ENCODE results near the gene B4GALT5.
"Not testable (repeated sequence)": the region's sequence is repeated elsewhere in the genome, so short reads cannot be mapped to it uniquely, and the experiment has no call there.

Gene B4GALT5

DNA sequence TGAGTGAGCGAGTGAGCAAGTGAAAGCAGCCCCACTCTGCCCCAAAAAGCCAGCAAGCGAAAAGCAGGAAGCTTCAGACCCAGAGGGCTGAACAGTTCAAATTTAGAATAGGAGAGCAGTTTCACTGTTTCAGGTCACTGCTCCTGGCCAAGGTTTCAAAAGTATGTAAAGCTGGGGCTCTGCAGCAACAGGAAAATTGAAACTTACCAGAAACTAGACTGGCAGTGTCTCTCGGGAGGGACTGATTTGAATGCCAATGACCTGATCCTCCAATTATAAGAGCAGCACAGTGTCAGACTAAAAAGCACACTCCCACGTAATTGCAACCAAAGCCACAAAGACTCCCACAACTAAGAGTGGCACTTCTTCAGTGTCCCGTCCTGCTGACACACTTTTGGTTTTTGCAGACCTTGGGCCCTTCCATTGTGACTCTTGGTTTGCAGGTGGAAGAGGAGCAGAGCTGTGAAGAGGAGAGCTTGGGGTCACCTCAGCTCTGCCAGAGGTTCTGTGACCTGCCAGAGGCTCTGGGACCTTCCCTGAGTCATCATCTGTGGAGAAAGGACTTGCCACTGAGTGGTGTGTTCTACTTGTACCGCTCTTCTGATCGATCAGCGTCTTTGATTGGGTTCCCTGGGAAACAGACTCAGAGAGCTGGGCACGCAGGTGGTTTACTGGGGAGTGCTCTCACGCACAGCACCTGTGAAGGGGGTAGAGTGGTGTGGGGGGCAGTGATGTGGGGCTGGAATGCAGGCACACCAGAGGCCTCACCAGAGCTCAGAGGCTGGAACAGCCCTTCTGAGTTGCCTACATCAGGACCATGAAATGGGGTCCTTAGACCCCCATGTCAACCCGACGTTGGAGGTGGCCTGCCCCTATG lies 93.1 kb downstream of the B4GALT5 start:
- no peak for DNase-seq

DNA sequence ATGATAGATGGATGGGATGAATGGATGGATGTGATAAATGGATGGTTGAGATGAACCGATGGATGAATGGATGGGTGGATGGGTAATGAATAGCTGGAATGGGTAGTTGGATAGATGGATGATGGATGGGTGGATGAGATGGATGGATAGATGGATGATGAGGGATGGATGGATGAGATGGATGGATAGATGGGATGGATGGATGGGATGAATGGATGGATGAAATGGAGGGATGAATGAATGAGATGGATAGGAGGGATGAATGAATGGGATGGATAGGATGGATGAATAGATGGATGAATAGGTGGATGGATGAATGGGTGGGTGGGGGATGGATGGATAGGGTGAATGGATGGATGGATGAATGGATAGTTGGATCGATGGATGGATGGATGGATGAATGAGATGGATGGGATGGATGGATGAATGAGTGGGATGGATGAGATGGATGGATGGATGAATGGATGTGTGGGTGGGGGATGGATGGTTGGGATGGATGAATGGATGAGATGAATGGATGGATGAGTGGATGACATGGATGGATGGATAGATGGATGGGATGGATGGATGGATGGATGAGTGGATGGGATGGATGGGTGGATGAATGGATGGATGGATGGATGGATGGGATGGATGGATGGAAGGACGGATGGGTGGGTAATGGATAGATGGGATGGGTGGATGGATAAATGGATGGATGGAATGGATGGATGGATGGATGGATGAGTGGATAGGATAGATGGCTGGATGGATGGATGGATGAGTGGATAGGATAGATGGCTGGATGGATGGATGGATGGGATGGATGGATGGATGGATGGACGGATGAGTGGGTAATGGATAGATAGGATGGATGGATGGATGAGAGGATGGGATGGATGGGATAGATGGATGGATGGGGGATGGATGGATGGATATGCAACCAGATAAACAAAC lies 94.3 kb downstream of the B4GALT5 start:
- DNase-seq, result no peak

DNA sequence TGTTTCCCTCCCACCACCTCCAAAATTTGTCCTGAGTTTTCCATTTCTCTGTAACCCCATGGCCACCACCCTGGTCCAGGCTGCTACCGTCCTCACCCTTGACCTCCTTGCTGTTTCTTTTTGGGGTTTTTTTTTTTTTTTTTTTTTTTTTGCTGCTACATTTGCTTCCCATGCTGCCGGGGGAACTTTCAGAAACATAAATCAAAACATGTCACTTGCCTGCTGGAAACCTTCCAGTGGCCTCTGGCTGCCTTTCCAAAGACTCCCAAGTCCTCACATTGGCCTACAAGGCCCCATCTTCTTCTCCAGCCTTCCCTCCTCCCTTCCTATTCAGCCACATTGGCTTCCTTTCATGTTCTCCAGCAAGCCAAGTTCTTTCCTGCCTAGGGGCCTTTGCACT lies 95.4 kb downstream of the B4GALT5 start:
- DNase-seq, result no peak

DNA sequence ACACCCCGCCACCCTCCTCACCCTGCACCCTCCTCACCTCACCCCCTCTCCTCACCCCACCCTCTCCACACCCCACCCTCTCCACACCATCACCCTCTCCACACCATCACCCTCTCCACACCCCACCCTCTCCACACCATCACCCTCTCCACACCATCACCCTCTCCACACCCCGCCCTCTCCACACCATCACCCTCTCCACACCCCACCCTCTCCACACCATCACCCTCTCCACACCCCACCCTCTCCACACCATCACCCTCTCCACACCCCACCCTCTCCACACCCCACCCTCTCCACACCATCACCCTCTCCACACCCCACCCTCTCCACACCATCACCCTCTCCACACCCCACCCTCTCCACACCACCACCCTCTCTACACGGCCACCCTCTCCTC lies 96.3 kb downstream of the B4GALT5 start:
- not testable (repeated sequence) for DNase-seq

DNA sequence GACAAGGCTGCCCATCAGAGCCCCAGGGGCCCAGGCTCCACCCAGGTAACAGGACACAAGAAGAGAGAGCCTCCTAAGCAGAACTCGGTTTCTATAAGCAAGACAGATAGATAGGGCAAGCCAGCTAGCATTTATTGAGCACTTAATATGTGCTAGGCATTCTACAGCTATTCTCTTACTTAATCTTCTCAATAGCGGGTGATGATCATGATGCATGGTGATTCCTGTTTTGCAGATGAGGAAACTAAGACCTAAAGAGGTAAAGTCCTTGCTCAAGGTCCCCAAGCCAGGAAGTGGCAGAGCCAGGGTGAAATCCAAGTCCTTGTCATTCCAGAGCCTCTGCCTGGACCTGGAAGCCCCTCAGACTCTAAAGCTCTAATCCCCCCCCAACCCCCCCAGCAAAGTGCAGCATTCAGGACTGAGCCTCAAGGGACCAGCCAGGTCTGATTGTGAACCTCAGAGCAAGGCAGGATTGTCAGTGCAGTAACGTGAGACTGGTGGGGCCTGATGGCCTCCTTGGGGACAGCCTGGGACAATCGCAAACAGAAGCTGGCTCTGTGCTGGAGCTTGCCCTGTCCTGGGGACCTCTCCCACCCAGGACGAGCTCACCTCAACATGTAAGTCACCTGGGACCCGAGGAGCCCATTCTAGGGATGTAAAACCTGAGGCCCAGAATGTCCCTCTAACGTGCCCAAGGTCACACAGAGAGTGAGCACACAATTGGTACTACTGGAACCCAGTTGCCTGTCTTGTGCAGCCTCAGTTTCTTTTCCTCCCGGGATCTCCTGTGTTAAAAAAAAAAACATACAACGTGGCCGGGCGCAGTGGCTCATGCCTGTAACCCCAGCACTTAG lies 97.3 kb downstream of the B4GALT5 start:
- no peak for DNase-seq

DNA sequence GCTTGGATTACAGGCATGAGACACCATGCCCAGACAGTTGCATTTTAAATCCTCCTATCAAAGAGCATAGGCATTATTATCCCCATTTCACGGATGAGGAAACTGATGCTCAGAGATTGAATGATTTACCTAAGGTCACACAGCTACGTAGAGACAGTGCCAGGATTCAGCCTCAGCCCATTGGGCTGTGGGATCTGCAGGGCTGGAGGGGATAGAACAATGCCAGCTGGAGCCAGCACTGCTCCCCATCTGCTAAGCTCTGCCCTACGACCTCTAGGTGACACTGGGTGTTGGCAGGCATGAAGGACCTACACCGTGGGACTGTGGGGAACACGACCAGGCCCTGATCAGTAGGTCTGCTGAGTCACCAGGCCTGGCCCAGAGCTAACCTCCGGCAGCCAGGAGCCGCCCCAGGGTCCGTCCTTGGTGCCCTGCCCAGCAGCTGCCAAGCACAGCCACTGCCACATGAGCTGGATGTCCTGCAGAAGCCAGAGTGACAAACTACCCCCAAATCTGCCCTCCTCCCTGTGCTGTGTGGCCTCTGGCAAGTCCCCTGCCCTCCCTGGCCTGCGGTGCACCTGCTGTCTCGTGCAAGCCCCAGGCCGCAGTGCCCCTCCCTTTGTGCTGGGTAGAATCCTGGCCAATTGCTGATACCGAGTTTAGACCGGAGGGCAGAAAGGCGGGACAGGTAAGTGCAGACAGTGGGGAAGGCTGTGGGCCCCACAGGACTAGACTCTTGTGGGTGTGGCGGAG lies 98.1 kb downstream of the B4GALT5 start:
- no peak for DNase-seq

DNA sequence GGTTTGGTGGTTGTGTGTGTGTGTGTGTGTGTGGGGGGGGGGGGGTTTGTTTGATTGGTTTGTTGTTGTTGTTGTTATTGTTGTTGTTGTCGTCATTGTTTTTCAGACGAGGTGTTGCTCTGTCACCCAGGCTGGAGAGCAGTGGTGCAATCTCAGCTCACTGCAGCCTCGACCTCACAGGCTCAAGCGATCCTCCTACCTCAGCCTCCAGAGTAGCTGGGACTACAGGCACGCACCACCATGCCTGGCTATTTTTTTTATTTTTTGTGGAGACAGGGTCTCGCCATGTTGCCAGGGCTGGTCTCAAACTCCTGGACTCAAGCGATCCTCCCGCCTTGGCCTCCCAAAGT lies 98.7 kb downstream of the B4GALT5 start:
- not testable (repeated sequence) for DNase-seq

DNA sequence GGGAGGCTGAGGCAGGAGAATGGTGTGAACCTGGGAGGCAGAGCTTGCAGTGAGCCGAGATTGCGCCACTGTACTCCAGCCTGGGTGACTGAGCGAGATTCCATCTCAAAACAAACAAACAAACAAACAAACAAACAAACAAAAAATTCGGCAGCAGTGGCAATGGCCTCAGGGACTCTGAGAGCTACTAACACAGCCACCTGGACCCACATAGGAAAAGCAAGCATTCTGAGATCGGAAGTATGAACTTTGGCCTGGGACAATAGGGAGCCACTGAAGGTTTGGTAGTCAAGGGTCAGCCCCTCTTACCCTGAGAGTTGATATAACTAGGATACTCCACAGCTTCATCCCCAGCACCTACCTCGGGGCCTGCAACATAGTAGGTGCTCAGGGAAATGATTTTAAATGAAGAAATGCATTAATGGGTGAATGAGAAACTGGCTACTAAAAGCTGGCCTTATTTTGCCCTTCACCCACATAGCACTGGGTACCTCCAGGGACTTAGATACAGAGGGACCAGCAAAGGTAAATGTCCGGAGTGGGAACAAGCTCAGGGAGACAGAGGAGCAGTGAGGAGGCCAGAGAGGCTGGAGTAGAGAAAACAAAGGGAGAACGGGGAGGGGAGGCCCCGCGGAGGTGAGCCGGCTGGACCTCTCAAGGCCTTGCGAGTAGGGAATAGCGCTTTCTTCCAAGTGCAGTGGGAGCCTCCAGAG lies 99.2 kb downstream of the B4GALT5 start:
- no peak for DNase-seq

DNA sequence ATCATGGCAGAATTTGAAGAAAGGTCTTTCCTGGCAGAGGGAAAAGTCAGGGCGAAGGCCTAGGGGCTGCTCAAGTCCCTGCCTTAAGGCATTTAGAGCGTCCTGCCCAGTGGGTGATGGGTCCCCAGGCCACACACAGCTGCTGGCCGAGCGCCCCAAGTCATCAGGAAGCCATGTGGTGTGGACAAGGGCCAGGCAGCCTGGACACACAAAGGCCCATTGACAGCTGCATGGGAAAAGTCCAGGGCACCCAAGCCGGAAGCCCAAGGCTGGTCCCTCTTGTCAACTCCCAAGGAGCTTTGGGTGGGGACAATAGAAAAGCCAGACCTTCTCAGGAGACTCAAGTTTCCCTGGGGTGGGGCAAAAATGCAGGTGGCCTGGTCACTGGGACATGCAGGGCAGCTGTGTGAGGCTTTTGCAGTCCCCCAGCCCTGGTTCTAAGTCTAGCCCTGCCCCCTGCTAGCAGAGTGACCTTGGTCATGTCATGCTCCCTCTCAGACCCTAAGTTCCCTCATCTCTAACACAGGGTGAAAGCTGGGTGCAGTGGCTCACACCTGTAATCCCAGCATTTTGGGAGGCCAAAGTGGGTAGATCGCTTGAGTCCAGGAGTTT lies 101.4 kb downstream of the B4GALT5 start:
- DNase-seq, result no peak

DNA sequence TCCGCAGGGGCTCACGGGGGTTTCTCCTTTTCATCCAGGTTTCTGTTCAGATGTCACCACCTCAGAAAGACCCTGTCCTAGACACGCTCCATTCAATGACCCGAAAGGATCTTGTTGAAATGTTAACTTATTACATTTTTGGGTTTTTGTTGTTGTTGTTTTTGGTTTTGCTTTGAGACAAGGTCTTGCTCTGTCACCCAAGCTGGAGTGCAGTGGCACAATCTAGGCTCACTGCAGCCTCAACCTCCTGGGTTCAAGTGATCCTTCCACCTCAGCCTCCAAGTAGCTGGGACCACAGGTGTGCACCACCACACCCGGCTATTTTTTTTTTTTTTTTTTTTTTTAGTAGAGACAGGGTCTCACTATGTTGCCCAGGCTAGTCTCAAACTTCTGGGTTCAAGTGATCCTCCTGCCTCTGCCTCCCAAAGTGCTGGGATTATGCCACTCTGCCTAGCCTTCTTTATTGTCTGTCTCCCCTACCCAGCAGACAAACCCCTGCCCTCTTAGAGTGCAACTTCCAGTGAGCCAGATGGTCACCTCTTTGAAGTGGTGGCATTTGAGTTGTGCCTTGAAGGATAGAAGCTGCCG lies 102.0 kb downstream of the B4GALT5 start:
- DNase-seq, result not testable (repeated sequence)

DNA sequence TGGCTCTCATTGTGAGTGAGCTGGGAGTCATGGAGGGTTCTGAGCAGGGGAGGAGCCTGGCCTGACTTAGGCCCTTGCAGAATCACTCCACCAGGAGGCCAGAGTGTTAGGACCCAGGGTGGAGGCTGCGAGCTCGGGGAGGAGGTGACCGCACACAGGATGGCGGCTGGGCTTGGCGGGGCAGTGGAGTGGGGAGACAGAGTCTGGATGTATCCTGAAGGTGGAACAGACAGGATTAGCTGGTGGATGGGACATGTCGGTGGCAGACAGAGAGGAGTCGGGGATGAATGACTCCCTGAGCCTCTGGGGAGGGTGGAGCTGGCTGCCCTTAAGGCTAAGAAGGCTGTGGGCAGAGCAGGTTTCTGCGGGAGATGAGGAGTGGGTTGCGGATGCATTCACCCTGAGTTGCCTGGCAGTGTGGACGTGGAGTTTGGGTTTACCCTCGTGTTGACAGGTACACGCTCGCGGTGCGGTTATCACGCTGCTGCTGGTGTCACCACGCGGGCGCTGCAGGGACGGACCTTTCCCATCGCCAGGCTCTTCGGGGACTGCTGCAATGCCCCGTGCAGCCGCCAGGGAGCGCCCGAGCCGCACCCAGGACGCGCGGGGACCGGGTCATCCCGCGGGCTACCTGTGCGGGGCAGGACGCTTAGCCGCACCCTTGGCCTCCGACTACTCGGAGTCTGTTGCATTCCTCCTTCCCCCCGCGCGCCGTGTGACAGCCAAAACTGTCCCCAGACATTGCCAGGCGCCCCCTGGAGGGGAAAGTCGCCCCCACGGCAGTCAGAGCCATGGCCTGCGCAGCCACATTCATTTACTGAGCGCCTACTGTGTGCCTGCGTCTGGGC lies 102.8 kb downstream of the B4GALT5 start:
- DNase-seq, result peak; percentile 79

DNA sequence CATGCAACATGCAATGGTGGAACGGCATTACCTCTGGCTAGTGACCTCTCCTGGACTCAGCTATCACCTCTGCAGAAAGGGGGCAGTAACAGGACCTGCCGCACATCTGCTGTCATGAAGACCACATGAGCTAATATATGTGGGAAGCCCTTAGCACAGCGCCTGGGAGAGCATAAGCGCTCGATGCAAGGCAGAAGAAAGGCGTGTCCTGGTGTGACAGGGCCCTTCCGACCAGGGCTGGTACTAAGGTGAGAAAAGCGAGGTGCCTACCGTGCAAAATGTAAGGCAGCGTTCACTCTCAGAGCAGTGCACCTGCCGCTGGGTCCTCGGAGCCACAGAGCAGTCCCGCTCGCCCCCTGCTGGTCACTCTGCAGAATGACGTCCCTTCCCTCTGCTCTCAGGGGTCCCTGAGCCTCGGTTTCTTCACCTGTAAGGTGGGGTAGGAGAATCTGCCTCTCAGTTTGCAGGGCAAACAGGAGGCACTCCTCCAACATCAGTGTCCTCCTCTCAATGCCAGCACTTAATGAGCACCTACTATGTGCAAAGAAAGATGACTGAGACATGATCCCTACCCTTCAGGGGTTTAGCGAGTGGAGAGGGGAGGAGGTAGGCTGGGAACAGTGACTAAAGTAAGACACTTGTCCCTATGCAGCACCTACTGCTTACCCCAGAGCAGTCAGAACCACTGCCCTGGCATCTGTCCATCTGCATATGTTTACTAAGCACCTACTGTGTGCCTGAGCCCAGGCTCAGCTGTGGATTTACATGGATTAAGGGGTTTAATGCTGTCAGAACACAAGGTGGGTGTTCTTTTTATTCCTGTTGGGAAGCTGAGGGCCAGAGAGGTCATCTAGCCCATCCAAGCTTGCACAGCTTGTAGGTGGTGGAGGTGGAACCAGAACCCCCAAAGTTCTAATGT lies 104.7 kb downstream of the B4GALT5 start:
- DNase-seq, result peak; percentile 82

DNA sequence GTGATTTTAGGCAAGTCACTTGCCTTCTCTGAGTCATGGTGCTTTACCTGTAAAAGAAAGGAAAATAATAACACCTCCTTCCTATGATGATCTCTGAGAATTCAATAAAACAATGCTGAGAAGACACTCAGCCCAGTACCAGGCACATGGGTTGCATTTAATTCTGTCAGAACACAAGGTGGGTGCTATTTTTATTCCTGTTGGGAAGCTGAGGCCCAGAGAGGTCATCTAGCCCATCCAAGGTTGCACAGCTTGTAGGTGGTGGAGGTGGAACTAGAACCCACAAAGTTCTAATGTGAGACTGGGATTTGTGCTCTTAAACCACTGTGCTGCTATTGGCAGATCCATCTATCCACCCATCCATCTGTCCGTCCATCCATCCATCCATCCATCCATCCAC lies 106.1 kb downstream of the B4GALT5 start:
- DNase-seq, result no peak

DNA sequence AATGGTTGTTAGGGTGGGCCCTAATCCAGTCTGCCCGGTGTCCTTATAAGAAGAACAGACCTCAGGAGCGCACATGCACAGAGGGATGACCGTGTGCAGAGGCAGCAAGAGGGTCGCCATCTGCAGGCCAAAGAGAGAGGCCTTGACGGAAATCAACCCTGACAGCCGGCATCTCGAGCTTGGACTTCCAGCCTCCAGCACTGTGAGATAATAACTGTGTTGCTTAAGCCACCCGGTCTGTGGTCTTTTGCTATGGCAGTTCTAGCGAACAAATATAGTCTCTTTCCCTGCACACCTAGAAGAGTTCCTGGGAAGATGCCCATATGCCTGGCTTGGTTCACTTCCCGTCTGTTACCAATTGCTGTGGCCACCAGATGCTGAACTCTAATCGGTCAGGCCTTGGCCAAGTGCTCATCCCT lies 110.5 kb downstream of the B4GALT5 start:
- no peak for DNase-seq

DNA sequence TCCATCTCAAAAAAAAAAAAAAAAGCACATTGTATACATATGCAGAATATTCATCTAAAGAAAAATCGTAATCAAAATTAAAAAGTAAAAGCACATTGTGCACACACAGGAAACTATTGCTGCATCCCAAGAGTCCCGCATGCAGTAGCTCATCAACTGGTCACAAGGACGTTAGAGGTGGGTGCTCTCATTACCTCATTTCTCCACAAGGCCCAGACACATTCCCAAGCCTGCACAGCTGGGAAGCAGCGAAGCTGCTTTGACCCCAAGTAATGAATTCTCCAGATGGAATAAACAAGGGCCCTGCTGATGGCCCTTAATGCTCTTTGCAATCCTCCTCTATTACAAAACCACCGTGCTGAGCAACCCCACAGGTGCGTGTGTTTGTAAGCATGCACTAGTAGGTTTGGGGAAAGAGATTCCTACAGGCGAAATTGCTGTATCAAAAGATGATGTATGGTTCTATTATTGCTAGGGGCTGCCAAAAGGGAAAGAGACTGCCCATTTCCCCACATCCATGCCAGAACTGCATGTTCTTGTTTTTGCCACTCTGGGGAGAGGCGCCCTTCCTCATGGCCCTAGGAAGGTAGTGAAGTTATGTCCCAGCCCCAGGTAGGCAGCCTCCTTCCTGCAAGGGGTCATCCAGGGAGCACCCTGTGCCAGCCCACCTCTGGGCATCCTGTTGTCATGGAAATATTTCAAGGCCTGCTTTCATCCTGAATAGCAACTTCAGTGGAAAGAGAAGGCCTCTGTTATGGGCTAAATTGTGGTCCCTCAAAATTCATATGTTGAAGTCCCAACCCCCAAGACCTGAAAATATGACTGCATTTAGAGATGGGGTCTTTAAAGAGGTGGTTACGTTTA lies 111.1 kb downstream of the B4GALT5 start:
- no peak for DNase-seq

DNA sequence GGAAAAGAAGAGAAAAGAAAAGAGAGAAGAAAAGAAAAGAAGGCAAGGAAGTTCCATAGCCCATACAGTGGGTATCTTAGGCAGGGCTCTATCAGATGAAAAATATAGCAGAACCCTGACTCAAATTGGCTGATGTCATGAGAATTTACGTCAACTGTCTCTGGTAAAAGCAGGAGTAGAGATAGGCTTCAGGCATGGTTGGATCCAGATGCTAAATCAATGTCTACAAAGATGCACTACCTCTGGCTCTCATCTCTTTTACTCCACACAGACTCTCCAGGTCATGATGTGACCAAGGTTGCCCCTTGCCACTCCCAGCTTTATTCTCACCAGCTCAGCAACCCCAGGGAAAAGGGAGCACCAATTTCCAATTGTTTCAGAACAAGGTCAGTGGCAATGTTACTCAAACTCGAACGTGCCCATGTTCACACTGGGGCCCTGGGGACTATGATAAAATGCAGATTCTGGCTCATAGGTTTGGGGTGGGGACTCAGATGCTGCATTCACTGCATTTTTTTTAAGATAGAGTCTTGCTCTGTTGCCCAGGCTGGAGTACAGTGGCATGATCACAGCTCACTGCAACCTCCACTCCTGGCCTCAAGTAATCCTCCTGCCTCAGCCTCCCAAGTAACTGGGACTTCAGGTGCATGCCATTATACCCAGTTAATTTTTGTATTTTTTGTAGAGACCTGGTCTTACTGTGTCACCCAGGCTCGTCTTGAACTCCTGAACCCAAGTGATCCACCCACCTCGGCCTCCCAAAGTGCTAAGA lies 112.3 kb downstream of the B4GALT5 start:
- no peak for DNase-seq

DNA sequence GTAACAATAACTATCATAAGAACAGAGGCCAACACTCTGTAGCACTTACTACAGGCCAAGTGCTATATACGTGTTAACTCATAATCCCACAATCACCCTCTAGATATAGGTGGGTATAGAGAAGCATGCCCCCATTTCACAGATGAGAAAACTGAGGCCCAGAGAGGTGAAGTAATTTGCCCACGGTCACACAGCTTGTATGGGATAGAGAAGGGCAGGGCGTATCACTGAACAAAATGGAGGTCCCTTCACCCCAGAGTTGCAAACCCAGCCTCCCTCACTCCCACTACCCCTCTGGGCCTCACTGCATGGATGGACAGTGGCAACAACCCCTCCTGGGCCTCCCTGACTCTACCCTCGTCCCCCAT lies 113.9 kb downstream of the B4GALT5 start:
- no peak for DNase-seq
